HG03442 (cell line): Measurements from ENCODE around the gene RAPGEF5.

ENCODE experiments used
- ATAC-seq: cut with Tn5 transposase; IDR thresholded peaks from one replicate; pipeline ENCODE4 v1.9.1; 2021; ENCODE audit warnings: mild to moderate bottlenecking, moderate library complexity; ENCODE audit not compliant: unreplicated experiment

RAPGEF5 gene

DNA sequence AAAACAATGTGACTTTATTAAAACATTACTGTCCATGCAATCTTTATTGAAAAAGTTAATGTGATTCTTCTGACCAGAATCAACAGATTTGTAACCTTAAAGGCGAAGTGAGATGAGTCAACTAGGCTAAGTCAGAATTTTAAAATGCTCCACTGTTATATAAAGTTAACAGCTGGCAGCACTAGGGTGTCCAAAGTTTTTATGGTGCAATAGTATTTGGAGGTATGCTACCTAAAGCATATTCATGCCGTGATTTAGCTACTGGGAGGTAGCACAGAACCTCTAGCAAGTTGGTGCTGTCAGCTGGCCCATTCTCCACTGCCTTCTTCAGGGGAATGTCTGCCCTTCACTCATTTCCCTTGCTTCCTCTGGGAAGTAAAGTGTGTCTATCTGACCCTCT, 126.7 kb downstream of the RAPGEF5 start:
- no peak for ATAC-seq

DNA sequence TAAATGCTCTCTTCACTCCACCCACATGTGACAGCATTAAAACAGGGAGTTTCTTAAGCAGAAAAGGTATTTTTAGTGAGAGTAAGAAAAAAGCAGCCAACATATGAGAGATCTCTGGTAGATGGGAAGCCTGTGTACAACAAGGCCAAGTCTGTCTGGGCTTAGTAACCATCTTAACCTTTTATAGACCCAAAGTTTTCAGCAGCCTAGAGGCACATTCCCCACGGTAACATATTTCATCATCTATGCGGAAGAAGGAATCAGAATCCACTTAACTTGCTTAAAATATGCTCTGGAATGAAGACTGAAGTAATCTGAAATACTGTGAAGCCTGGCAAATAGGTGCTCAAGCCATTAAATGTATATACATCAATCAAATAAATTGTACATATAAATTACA, 127.8 kb downstream of the RAPGEF5 start:
- no peak for ATAC-seq

DNA sequence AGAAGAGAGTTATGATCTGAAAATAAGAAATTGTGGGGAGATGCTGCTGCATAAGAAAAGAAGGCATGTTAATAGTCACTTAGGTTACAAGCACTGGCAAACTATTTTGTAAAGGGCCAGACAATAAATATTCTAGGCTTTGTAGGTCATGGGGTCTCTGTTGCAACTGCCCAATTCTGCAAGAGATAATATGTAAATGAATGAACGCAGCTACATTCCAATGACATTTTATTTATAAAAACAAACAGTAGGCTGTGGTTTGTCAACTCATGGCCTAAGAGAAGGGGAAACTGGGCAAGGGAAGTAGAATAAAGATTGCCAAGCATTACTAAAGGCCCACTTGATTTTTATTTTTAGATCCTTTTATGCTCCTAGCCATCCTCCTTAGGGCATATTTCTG, 133.1 kb downstream of the RAPGEF5 start:
- no peak for ATAC-seq

DNA sequence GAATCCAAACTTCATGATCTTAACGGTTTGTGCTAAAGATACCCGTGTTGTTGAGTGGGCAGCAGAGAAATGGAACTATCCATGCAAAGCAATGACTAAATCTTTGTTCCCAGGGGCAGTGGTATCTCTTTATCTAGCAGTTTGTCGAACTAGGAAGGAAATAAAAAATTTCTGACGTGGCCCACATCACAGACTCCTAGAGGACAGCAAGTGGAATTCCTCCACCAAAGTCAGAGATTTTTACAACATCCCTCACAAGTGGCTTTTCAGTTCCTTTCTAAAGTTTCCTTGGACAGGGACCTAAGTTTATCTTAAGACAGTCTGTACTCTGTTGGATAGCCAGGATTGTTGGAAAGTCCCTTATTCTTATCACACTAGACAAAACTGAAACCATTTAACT, 136.0 kb downstream of the RAPGEF5 start:
- no peak for ATAC-seq

DNA sequence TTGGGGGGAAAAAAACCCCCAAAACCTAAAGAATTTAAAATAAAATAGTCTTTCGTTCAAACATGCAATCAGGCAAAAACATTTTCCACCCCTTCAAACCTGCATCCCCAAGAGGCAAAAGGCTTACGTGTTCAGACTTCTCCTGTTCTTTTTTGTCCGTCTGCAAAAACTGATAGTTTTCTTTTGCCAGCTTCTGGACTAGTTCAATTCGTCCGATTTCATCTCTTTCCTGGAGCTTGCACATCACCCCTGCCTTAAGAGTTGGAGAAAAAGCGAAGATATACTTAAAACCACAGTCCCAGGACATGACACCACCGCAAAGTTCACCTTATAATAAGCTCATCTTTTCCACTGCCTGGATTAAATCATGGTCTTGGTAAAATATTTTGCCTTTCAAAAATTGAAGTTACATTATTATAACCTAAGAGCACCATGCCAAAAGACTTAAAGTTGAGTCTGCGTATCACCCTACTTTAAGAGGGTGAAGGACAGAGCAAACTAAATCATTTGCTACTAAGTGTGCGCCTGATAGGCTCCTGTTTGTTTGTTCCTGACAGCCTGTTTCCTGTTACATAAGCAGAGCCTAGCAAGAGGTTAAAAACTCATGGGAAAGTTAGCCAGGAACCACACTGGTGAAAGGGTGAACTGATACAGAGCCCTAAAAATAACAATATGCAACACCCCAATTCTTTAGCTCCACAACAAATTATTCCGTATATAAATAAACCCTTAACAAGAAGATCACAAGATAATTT, 137.0 kb downstream of the RAPGEF5 start:
- no peak for ATAC-seq

DNA sequence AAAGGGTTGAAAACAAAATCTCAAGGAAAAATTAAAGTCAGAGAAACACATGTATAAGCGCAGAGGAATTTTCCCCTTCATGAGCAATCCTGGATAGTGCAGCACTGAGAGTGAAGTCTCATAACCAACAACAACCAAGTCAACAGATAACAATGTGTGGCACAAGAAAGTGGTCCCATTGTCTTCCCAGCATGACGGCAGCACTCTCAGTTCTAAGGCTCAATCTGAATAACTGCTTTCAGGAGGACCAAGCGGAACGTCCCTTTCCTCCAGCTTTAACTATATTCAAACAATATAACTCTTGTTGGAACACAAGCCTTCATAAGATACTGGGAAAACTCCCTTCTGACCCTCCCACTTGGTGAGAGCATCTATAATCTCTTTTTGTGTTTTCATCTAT, 137.9 kb downstream of the RAPGEF5 start:
- no peak for ATAC-seq

DNA sequence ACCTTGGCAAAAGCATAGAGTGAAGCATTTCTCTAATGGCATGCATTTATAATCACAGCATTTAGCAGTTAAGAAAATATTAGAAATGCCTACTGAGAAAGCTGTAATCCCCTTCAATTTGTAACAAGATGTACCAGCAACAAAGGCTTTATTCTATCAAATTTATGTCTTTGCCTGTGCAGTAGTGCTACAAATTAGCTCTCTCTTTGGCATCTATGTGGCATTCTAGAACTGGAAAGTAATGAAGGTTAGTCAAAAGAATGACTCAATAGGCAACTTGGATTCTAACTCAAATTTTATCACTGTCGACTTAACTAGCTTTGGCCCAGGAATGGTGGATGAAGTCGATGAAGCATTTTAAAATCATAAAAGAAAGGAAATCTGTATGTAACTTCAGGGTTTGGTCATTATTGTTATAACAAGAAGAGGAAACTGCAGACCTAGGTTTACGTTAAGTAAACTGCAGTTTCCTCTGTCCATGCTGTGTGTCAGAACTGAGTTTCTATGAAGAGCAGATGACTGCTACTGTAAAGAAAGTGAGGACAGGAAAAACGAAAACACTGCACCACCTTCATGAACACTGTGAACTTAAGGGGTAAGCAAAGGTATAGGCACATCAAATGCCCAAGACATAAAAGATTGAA, 140.0 kb downstream of the RAPGEF5 start:
- no peak for ATAC-seq

DNA sequence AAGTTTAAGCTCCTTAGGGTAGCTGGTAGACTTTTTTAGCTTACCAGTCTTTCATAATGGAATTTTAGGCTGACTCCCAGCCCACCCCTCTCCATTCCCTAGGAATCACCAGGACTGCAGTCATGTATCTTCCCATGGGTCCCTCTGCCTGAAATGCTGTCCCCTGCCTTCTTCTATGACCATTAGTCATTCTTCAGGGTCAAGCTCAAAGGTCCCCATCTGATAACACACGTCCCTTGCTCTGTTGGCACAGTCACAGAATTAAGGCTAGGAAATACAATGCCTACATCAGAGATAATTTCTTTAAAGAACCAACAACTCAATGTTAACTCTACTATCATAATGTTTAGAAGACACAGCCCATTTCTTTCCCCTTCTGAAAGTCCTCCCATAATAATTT, 140.6 kb downstream of the RAPGEF5 start:
- ATAC-seq = no peak

DNA sequence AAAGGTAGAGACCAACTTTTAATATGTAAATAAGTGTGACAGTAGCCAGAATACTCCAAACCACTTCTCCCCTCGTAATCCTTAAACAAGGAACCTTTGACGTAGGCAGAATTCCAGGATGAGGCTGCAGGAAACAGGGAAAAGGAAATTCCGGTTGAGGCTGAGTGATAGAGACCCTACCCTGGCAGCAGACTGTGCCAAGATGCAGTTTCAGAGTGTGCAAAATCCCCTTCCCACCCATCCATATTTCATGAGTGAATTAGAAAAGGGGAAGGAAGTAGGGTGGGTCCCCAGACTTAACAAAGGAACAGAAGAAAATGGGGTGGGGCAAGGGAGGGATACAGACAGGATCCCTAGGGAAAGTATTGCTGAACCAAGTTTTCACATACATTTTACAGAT, 143.0 kb downstream of the RAPGEF5 start:
- ATAC-seq = no peak

DNA sequence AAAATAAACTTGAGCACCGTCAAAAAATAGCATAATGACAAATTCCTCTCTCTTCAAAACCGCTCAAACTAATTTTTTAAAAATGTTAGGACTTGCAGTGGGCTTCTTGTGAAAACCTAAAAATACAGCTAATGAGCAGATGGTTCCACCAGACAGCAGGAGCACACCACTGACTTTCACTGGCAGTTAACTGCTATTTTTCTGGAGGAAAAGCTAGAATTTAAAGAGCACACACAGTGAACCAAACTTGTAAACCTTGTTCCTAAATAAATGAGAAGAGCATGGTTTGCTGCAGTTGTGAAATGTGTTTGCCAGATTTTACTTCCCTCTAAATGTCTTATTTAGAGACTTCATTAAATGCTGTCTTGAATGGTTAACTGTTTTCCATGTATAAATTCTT, 143.9 kb downstream of the RAPGEF5 start:
- no peak for ATAC-seq

DNA sequence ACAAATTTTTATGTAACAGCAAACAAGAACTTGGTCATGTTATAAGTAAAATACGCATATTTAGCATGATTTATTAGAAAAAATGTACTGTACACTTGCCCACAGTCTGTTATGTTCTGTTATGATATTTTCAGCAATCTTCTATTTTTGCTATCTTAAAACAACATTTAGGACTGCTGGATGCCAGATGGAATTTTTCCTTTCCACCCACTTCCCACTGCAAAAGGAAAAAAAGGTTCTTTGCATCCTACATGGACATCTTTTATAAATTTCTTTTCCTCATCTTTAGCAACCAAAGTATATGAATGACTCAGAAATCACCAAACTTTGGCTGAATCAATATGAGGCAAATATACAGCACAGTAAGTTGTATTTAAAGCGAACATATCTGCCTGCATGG, 146.0 kb downstream of the RAPGEF5 start:
- no peak for ATAC-seq

DNA sequence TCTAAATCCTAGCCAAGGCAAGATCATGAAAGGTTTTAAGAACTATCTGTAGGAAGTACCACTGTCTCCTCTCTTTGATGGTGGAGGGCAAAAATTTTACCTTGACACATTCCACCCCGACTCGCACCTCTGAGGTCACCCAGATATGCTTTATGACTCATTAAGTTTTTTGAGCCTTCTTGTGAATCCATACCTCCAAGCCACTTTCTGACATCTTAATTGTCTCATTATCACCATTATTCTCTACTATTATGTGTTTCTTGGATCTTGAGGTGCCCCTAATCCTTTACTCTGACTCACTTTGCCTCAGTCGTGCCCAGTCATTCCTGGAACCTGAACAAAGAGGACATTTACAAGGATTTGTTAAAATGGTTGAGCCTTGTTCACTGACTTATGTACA, 146.6 kb downstream of the RAPGEF5 start:
- ATAC-seq = no peak

DNA sequence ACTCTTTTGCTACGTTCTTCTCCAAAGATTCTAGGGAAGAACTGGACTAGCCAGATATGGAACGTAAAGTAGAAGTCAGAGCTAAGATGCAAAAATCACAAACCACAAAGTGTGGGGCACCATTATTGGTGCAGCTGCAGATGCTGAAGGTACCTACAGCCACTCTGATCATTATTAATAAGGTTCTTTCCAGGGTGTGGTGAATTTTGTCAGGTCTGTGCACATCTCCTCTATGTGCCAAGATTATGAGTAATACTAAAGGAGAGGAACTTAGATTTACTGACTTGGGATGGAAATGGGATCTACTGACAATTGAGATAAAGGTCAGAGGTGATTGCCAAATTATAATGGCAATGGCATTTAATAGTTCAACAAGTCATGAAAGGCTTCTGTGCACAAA, 148.2 kb downstream of the RAPGEF5 start:
- no peak for ATAC-seq

DNA sequence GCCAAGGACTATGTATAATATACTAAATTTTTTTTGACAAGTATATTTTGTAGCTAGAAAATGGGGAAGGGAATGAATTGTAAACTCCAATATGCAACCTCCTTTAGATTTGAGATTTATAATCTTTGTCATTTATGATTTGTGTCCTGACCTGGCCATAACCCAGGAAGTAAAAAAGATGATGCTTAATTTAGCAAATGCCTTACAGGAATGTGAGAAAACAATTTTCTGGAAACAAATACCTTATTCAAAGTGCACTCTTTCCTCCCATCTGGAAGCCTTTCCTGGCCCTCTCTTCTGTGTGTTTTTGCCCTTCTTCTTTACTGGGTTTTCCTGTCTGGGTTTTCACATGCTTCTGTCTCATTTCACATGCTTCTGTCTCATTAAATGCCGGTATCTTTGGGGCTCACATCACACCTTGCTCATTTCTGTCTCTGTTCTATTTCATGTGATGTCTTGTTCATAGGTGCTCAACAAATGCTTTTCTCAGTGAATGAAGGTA, 149.2 kb downstream of the RAPGEF5 start:
- ATAC-seq = no peak

DNA sequence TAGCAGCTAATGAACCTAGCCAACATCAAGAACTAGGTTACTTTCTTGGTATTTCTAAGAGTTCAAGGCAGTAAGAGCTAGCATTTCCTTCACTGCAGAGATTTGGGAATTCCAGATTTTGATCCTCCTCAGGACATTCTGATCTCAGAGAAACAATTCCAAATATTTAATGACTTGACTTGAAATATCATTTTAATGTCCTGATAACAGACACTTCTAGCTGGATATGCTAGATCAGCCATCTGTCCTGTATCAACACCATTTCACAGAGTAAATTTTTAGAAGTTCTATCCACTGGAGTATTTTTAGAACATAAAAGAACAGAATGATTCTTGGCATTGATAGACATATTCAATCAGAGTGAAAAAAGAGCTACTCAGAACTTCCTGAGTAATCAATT, 151.3 kb downstream of the RAPGEF5 start:
- no peak for ATAC-seq

DNA sequence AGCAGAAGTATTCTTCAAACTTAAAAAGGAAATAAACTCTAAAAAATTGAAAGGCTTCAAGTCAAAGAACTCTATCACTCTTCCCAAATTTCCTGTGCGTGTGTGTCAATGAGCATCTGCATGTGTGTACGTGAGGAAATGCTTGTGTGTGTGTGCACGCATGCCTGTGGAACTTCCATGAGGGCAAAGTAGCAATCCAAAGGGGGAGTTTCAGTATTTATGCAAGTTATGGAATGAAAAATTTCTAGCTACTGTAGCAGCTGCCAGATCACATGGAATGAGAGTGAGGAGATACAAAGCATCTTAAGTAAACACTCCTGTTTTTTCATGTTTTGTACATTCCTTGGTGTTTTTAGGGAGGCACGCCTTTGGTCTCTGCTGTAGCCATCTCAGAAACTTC, 152.6 kb downstream of the RAPGEF5 start:
- no peak for ATAC-seq

DNA sequence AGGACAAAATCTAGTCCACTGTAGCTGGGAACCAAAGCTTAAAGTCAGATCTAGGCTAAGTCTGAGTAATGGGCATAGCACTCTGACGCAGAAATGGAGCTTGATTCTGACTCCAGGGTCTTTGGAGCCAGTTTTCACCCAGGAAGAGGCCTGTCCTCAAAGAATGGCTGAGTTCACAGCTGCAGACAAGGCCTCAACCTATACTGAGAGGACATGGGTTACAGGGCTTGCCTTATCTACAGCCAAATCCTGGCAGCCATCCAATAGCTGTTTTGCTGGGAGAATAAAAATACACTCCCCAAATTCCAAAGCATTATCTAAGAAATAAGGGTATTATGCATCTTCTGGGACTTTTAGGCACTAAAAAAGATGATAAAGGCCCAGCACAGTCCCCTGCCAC, 154.8 kb downstream of the RAPGEF5 start:
- ATAC-seq = no peak

DNA sequence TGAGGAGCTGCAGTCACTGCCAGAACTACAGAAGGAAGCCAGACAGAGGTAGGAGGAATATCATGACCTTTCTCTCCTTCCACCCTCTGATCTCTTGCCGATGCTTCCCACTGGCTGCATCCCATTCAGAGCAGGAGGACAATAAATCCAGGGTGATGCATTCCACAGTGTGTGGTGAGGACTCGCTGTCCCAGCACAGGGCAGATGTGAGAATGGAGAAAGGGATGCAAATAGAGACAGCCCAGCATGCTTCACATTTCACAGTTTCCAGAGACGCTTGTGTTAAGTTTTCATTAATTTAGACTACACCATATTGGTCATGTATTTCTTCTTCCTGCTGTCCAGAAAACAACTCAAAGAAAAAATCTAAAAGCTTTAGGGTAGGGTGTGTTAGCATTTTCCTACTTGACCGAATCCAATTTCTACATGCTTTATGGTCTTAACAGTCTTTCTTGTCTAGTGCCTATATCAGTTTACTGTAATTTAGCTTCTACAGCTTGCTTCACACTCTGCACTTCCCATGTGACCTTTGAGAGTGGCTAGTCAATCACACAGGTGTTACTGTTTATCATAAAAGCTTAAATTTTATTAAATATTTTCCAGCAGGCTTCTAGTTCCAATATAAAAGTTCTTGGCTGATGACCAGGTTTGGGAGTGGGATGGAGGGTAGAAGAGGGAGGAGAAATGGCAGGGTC, 155.6 kb downstream of the RAPGEF5 start:
- ATAC-seq = no peak

DNA sequence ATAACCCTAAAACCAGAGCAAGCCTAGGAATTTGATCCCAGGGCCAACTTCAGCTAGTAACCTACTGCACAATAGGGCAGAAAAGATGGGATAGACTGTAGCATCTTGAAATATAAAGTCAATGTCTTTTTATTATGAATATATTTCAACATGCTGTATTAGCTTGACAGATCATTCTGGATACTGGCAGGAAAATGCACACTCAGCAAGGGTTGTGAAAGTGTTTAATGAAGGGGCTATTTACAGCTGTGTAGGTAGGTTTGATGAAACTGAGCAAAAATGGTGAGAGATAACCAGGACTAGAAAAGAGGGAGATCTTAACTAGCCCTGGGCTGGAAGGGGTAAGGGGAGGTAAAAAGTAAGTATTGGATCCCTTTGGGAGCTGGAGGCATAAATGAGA, 156.2 kb downstream of the RAPGEF5 start:
- ATAC-seq = no peak

DNA sequence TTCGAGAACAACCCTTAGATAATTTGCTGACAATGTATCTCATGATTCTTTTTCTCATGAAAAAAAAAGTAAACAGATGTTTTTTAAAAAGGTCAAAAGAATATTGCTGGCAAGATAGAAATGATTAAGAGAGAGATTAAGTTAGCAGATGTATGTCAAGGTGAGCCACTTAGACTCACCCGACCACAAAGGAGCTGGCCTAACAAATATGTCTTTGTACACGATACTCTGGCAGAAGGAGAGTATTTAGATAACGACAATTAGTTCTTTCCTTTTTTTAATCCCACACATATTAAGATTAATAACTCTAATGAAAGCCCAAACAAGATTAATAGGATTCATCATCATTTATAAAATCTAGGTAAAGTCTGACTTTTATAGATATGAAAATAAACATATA, 156.7 kb downstream of the RAPGEF5 start:
- ATAC-seq = no peak

DNA sequence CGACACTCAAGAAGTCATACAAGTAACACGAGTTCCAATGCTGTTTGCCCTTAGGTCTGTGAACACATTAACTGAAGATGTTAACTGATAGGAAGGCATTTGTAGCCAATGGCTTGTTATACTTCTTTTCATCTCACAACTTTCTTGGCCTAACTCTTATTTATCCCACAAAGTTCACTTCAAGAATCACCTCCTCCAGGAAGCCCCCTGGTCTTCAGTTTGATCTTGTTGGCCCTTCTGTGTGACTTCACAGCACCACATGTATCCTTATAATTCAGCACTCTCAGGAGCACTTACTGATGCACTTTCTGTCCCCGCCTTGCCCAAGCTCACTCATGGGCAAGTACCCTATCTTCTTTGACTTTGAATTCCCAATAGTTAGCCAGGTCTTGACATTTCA, 159.6 kb downstream of the RAPGEF5 start:
- ATAC-seq = no peak

DNA sequence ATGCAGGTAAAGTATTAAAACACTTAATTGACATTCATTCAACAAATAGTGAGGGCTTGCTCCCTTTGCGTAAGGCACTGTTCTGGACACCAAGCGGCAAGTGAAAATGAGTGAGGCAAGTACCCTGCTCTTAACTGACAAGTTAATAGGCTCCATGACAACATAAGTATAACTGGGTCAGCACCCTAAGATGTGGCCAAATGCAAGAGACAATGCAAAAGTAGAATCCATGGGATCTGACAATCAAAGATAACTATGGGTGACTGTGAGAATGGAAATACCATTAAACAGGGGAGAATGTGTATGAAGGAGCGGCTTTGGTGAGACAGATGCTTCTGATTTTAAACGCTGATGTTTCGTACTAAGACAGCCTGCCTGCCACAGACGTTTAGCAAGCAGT, 160.5 kb downstream of the RAPGEF5 start:
- no peak for ATAC-seq
